DOHH2 (cell line): ENCODE measurements around the gene FANCC.

Experiments
- H3F3A ChIP-seq: fragments of 200-600 bp; sonication (generic), shearing (Covaris generic); 2 replicates; pipeline ENCODE4 v1.6.0; 2016; ENCODE audit warnings: antibody characterized with exemption, mild to moderate bottlenecking; ENCODE audit not compliant: control insufficient read depth, insufficient read depth
- H3K27ac ChIP-seq: fragments of 200-600 bp; sonication (generic); 2 replicates; pipeline ENCODE4 v1.5.1; 2014; ENCODE audit warnings: low read depth, mild to moderate bottlenecking, low read length, moderate library complexity
- H3K27me3 ChIP-seq: fragments of 200-600 bp; sonication (generic); 2 replicates; pipeline ENCODE4 v1.6.1; 2014; ENCODE audit warnings: mild to moderate bottlenecking, low read length, mixed read lengths; ENCODE audit not compliant: control insufficient read depth
- H3K36me3 ChIP-seq: fragments of 200-600 bp; sonication (generic); 2 replicates; pipeline ENCODE4 v1.6.1; 2014; ENCODE audit warnings: mild to moderate bottlenecking, low read length, moderate library complexity, mixed read lengths; ENCODE audit not compliant: control insufficient read depth
- H3K4me1 ChIP-seq: fragments of 200-600 bp; sonication (generic); 2 replicates; pipeline ENCODE4 v1.6.1; 2014; ENCODE audit warnings: mild to moderate bottlenecking, low read length, mixed read lengths; ENCODE audit not compliant: control insufficient read depth
- H3K4me2 ChIP-seq: fragments of 200-600 bp; sonication (generic); 2 replicates; pipeline ENCODE4 v1.6.0; 2014; ENCODE audit warnings: mild to moderate bottlenecking, low read length, moderate library complexity
- H3K4me3 ChIP-seq: fragments of 200-600 bp; sonication (generic); 2 replicates; pipeline ENCODE4 v1.5.1; 2014; ENCODE audit warnings: mild to moderate bottlenecking, low read length, mixed read lengths
- H3K79me2 ChIP-seq: fragments of 200-600 bp; sonication (generic); 2 replicates; pipeline ENCODE4 v1.6.1; 2014; ENCODE audit warnings: mild to moderate bottlenecking, low read length, mixed read lengths; ENCODE audit not compliant: control insufficient read depth
- H3K9me2 ChIP-seq: fragments of 200-600 bp; sonication (generic); replicated peaks from 2 replicates; pipeline ENCODE4 v1.6.1; 2014; ENCODE audit warnings: mild to moderate bottlenecking, low read length, mixed read lengths; ENCODE audit not compliant: control insufficient read depth
- H3K9me3 ChIP-seq: fragments of 200-600 bp; sonication (generic); 2 replicates; pipeline ENCODE4 v1.6.1; 2014; ENCODE audit warnings: antibody characterized with exemption, low read length, mixed read lengths; ENCODE audit not compliant: control insufficient read depth, insufficient read depth
- H4K20me1 ChIP-seq: fragments of 200-600 bp; sonication (generic); 2 replicates; pipeline ENCODE4 v1.6.0; 2014; ENCODE audit warnings: low read depth, mild to moderate bottlenecking, antibody characterized with exemption, low read length, moderate library complexity; ENCODE audit not compliant: control insufficient read depth, insufficient read depth
- CTCF ChIP-seq: fragments of 200-600 bp; sonication (generic); IDR thresholded peaks from one replicate; pipeline ENCODE4 v1.5.1; 2014; ENCODE audit warnings: antibody characterized with exemption, mild to moderate bottlenecking, low read depth, low read length; ENCODE audit not compliant: poor library complexity, severe bottlenecking
- EZH2phosphoT487 ChIP-seq: fragments of 200-600 bp; sonication (generic); IDR thresholded peaks from 2 replicates; pipeline ENCODE4 v1.6.1; 2017; ENCODE audit warnings: borderline replicate concordance, mild to moderate bottlenecking, antibody characterized with exemption, low read length, moderate library complexity, mixed read lengths

FANCC gene

DNA sequence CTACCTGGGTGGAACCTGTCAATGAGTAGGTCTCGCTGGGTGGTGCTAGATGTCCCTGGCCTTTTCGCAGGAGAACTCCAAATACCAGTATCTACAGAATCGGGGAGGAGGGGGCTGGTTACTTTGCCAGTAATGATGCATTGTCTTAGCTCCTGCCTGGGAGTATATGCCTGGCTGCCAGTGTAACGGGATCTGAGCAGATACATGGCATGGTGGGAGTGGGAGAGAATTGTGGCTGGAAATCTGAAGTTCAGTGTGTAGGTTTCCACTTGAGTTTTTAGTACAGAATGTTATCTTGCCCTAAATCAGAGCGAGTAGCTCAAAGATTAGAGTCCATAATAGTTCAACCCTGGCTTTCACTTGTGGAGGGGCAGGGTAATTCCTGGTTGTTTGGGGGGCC, 38.0 kb upstream of the FANCC start:
- H3K27me3 ChIP-seq, result peaks cover 7% of the 10 kb centered on the region
- H3K79me2 ChIP-seq, result no peaks in the 10 kb centered on the region
- H3K4me1 ChIP-seq, result no peaks in the 10 kb centered on the region
- no peaks in the 10 kb centered on the region for H3K9me3 ChIP-seq
- no peaks in the 10 kb centered on the region for H3F3A ChIP-seq
- no peaks in the 10 kb centered on the region for H3K9me2 ChIP-seq
- no peak overlapping the region for H3K4me3 ChIP-seq
- TF ChIP-seq CTCF, result no peak
- TF ChIP-seq EZH2phosphoT487, result no peak
- H4K20me1 ChIP-seq, result no peaks in the 10 kb centered on the region
- H3K36me3 ChIP-seq, result no peaks in the 10 kb centered on the region
- H3K27ac ChIP-seq, result no peak overlapping the region
- no peak overlapping the region for H3K4me2 ChIP-seq

GRCh38 chr9:95351051-95351450, 33.5 kb upstream of the FANCC start:
- Histone ChIP-seq H3K27ac (no peak overlapping the region), H3K9me3 (no peaks in the 10 kb centered on the region), H4K20me1 (no peaks in the 10 kb centered on the region), H3K27me3 (peaks cover 7% of the 10 kb centered on the region), H3K36me3 (no peaks in the 10 kb centered on the region), H3K9me2 (no peaks in the 10 kb centered on the region), H3K79me2 (no peaks in the 10 kb centered on the region), H3K4me2 (no peak overlapping the region), H3K4me3 (no peak overlapping the region), H3K4me1 (no peaks in the 10 kb centered on the region), H3F3A (no peaks in the 10 kb centered on the region)
- TF ChIP-seq EZH2phosphoT487, result no peak
- TF ChIP-seq CTCF, result no peak

DNA sequence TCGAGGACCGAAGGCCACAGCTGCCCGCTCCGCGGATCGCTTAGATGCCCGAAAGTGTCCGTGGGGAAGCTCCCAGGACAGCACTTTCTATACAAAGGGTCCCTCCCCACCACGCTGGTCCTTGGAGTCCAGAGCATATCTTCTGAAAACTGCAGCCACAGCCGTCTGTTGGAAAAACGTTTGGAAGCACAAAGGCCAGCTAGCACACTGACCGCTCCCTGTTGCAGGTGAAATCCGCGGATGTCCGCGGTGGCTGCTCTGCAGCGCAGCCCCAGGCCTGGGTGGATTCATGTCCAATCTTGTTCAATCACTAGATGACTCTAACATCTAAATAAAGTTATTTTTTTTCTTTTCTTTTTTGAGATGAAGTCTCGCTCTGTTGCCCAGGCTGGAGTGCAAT, 32.8 kb upstream of the FANCC start:
- Histone ChIP-seq H3K9me3 (no peaks in the 10 kb centered on the region), H3F3A (no peaks in the 10 kb centered on the region), H3K4me3 (no peak overlapping the region), H3K4me1 (no peaks in the 10 kb centered on the region), H3K4me2 (no peak overlapping the region), H3K79me2 (no peaks in the 10 kb centered on the region), H3K27me3 (no peaks in the 10 kb centered on the region; the same call in 1 of the 2 replicates), H4K20me1 (no peaks in the 10 kb centered on the region), H3K36me3 (no peaks in the 10 kb centered on the region), H3K27ac (no peak overlapping the region), H3K9me2 (no peaks in the 10 kb centered on the region)
- TF ChIP-seq CTCF, result no peak
